Endothelial cell (in vitro differentiated cells): ENCODE data around the gene CDK14. TPM values are rescaled to one million over a fixed set of nuclear protein-coding genes. Genes with fewer than 3 reads are reported as not detected.

ENCODE experiments used
- DNase-seq: peaks from one replicate; pipeline ENCODE4 v3.0.0; 2021; ENCODE audit warnings: low spot score
- H3K27ac Mint-ChIP-seq: one replicate; pipeline ENCODE4 v1.8.0; 2021; ENCODE audit warnings: mixed read lengths, inconsistent platforms; ENCODE audit not compliant: unreplicated experiment
- H3K27me3 Mint-ChIP-seq: one replicate; pipeline ENCODE4 v1.8.0; 2021; ENCODE audit warnings: mild to moderate bottlenecking, moderate library complexity, mixed read lengths, inconsistent platforms; ENCODE audit not compliant: unreplicated experiment
- H3K36me3 Mint-ChIP-seq: one replicate; pipeline ENCODE4 v1.8.0; 2021; ENCODE audit warnings: mild to moderate bottlenecking, low read depth, mixed read lengths, inconsistent platforms; ENCODE audit not compliant: unreplicated experiment
- H3K4me1 Mint-ChIP-seq: one replicate; pipeline ENCODE4 v1.8.0; 2021; ENCODE audit warnings: mild to moderate bottlenecking, mixed read lengths, inconsistent platforms; ENCODE audit not compliant: unreplicated experiment
- H3K4me3 Mint-ChIP-seq: one replicate; pipeline ENCODE4 v1.8.0; 2021; ENCODE audit warnings: mild to moderate bottlenecking, mixed read lengths, inconsistent platforms; ENCODE audit not compliant: unreplicated experiment
- H3K9me3 Mint-ChIP-seq: one replicate; pipeline ENCODE4 v1.8.0; 2021; ENCODE audit warnings: mixed read lengths, inconsistent platforms; ENCODE audit not compliant: unreplicated experiment
- CTCF ChIP-seq: fragments of 200-600 bp; sonication (generic); IDR thresholded peaks from one replicate; pipeline ENCODE4 v1.5.0; 2021; ENCODE audit warnings: antibody characterized with exemption; ENCODE audit not compliant: unreplicated experiment
- total RNA-seq: library from RNA; stranded (reverse); fragmentation: NEBNext Ultra II Directional; extraction: Animal tissue kit (Norgen Biotek cat#: 25700); gene quantifications from one replicate; pipeline ENCODE4 v1.2.1, GENCODE V29; 2021; ENCODE audit not compliant: unreplicated experiment

Gene CDK14
- total RNA-seq, 1 donor from 2014 or later = 30.2 TPM

- no peak overlapping the region for H3K4me3 Mint-ChIP-seq
- no peaks in the 10 kb centered on the region for H3K9me3 Mint-ChIP-seq
- H3K4me1 Mint-ChIP-seq = no peaks in the 10 kb centered on the region
- no peak for DNase-seq
- no peak for TF ChIP-seq CTCF
- H3K36me3 Mint-ChIP-seq = no peaks in the 10 kb centered on the region
- H3K27me3 Mint-ChIP-seq = no peaks in the 10 kb centered on the region
- no peak overlapping the region for H3K27ac Mint-ChIP-seq
Measured at GRCh38 chr7:90642978-90643377, 46.9 kb downstream of the CDK14 start.

GRCh38 chr7:90645784-90646183 lies 49.7 kb downstream of the CDK14 start:
- Mint-ChIP-seq H3K36me3 (no peaks in the 10 kb centered on the region), H3K4me3 (no peak overlapping the region), H3K9me3 (no peaks in the 10 kb centered on the region), H3K4me1 (no peaks in the 10 kb centered on the region), H3K27me3 (no peaks in the 10 kb centered on the region), H3K27ac (no peak overlapping the region)
- no peak for DNase-seq
- no peak for TF ChIP-seq CTCF

- Mint-ChIP-seq H3K27ac (no peak overlapping the region), H3K27me3 (no peaks in the 10 kb centered on the region), H3K36me3 (no peaks in the 10 kb centered on the region), H3K4me3 (no peak overlapping the region), H3K4me1 (no peaks in the 10 kb centered on the region), H3K9me3 (no peaks in the 10 kb centered on the region)
- no peak for TF ChIP-seq CTCF
- no peak for DNase-seq
Measured at GRCh38 chr7:90648107-90648506, 52.0 kb downstream of the CDK14 start.

- Mint-ChIP-seq H3K27me3 (no peaks in the 10 kb centered on the region), H3K4me1 (no peaks in the 10 kb centered on the region), H3K4me3 (no peak overlapping the region), H3K27ac (no peak overlapping the region), H3K36me3 (no peaks in the 10 kb centered on the region), H3K9me3 (no peaks in the 10 kb centered on the region)
- no peak for DNase-seq
- TF ChIP-seq CTCF = no peak
Measured at GRCh38 chr7:90648834-90649233, 52.7 kb downstream of the CDK14 start.

- Mint-ChIP-seq H3K36me3 (no peaks in the 10 kb centered on the region), H3K27ac (no peak overlapping the region), H3K27me3 (peaks cover 3% of the 10 kb centered on the region), H3K4me1 (no peaks in the 10 kb centered on the region), H3K4me3 (no peak overlapping the region), H3K9me3 (no peaks in the 10 kb centered on the region)
- no peak for TF ChIP-seq CTCF
- no peak for DNase-seq
Measured at GRCh38 chr7:90654718-90655427, 58.8 kb downstream of the CDK14 start.
